HG02678 (cell line): Measurements from ENCODE around the gene FGFRL1.

Experiments
- ATAC-seq: cut with Tn5 transposase; IDR thresholded peaks from one replicate; pipeline ENCODE4 v1.9.1; 2021; ENCODE audit warnings: mild to moderate bottlenecking, moderate library complexity; ENCODE audit not compliant: unreplicated experiment

FGFRL1 gene

GRCh38 chr4:1004071-1004418 lies 7.4 kb upstream of the FGFRL1 start:
- ATAC-seq = no peak

- no peak for ATAC-seq
Measured at GRCh38 chr4:1004557-1005485, 6.6 kb upstream of the FGFRL1 start.

GRCh38 chr4:1006856-1007255 lies 4.6 kb upstream of the FGFRL1 start:
- no peak for ATAC-seq

- ATAC-seq = peak; percentile 9
Measured at GRCh38 chr4:1008840-1009541, 2.4 kb upstream of the FGFRL1 start.

GRCh38 chr4:1009542-1010394 lies 1.7 kb upstream of the FGFRL1 start:
- peak; percentile 44 for ATAC-seq

GRCh38 chr4:1010395-1011021 lies 918 bp upstream of the FGFRL1 start:
- peak; percentile 1 for ATAC-seq

- no peak for ATAC-seq
Measured at GRCh38 chr4:1011666-1012033, 224 bp downstream of the FGFRL1 start.

GRCh38 chr4:1012034-1012739 lies 761 bp downstream of the FGFRL1 start:
- ATAC-seq = no peak

GRCh38 chr4:1013225-1014073 lies 2.0 kb downstream of the FGFRL1 start:
- ATAC-seq = no peak

GRCh38 chr4:1014291-1015167 lies 3.1 kb downstream of the FGFRL1 start:
- no peak for ATAC-seq

- no peak for ATAC-seq
Measured at GRCh38 chr4:1015179-1015578, 3.8 kb downstream of the FGFRL1 start.

- no peak for ATAC-seq
Measured at GRCh38 chr4:1015746-1016145, 4.3 kb downstream of the FGFRL1 start.

- no peak for ATAC-seq
Measured at GRCh38 chr4:1017211-1017610, 5.8 kb downstream of the FGFRL1 start.

GRCh38 chr4:1017706-1018105 lies 6.3 kb downstream of the FGFRL1 start:
- no peak for ATAC-seq

GRCh38 chr4:1018147-1019020 lies 7.0 kb downstream of the FGFRL1 start:
- no peak for ATAC-seq

- no peak for ATAC-seq
Measured at GRCh38 chr4:1019320-1019719, 7.9 kb downstream of the FGFRL1 start.

- ATAC-seq = no peak
Measured at GRCh38 chr4:1019729-1020470, 8.5 kb downstream of the FGFRL1 start.
